Activated CD4-positive, alpha-beta T cell treated with anti-CD3 and anti-CD28 coated beads for 4 hours (primary cell): ENCODE results near the gene EPHA5.

Experiments
- DNase-seq, 2 donors: peaks; one replicate each; pipeline ENCODE4 v3.0.0-alpha.2; 2020

Gene EPHA5

DNA sequence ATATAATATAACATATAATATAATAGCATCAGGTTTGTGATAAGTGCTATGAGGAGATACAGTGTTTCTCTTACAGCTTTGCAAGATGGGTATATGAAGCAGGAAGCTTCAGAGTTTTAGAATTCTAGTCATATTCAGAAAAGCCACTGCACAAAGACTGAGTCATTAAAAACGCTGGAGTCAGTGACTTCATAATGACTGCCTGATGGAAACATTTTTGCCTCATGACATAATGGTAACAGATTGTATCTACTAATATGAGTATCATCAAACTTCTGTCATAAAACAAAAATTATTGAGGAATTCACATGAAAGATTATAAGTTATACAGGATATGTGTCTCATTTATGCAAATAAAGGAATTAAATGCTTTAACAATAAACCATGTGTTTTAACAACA is 46.8 kb downstream of the EPHA5 start:
- no peak for DNase-seq

DNA sequence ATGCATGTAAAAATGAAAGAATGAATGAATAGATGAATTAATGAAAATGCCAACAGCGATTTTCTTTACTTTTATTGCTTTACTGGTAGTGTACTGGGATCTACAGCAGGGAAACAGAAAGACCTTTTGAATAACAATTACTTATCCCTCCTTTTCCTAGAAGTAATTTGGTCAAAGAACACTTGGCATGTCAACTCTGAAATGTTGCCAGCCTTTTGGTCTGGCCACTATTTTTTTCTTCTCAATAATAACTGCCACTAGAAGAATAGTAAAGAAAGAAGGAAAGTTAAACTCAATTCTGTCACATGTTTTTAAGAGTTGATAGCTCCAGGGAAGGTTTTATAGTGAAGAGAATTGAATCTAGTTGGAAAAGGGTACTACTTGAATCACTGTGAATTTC is 52.9 kb downstream of the EPHA5 start:
- no peak for DNase-seq

DNA sequence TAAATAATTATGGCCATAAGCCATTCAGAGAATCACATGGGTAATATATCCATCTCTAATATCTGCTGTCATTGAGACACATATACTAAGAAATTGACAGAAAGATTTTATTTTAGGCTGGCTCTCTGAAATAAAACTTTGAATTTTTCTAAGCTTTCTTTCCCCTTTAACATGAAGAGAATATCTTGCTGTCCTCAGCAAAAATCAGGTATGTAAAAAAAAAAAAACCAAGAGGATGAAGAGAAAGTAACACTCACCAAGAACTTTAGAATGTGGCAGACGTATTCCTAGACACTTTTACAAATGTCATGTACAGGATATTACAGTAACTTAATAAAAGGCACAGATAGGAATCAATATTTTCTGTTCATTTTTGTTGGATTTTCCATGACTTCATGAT is 65.8 kb downstream of the EPHA5 start:
- no peak for DNase-seq

DNA sequence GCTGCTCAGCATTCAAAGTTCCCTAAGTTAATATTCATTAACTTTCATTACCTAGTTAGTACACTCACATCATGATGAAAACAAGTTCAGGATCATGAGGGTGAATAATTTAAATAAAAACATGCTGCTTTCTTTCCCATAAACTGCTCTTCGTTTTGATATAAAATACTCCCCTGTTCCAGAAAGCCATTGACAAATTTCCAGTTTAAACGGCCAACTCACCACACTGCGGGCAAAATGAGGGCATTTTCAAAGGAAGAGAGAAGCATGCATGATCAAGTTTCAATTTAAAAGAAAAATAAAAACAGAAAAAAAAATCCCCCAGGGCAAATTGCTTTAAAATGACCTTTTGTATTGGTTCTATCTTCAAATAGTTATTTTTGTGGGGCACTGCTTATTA is 69.6 kb downstream of the EPHA5 start:
- no peak for DNase-seq

DNA sequence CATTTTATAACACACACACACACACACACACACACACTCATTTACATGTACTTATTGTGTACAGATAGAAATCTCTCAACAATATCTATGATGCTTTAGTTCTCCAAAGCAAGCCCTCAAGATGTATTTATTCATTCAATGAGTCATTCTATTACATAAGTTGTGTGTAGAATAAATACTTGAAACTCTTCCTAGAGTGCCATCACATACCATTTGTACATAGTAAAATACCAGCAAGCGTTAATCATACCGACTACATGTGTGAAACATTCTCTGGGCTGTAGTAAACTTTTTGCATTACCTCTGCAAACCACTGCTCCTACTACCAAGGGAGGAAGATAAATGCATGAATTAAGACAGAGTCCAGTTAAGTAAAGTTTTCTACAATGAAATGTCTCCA is 70.9 kb downstream of the EPHA5 start:
- DNase-seq, result no peak

DNA sequence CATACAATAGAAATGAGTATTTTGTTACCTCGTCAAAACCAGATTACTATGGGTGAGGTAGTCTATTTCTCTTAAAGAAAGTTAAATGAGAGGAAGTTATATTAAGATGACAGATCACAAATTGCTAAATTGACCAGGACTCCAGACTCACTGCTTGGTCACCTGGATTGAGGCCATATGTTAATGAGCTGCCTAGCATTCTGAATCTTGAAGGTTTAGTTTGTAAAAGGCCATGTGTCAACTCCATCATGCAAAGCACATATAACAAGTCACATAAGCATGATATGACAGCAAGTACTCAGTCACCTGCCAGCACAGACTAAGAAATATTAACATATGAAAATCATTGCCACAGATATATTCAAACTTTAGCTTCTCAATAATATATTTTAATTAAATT is 72.6 kb downstream of the EPHA5 start:
- no peak for DNase-seq

DNA sequence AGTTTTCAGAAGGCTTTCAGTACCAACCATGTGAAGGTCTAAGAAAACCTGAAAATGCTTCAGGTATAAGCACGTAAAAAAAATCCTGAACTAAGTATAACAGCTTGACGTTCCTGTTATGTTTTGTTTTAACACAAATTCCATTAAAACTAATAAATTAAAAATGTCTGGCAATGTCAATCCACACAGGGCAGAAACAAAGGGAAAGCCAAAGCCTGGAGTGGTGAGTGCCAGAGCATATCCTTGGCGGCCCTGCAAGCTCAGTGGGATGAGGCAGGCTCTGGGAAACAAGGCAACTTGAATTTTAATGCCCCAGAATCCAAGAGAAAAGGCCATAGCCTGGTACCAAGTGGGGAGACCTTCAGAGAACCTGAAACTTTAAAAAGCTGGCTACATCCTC is 78.2 kb downstream of the EPHA5 start:
- DNase-seq, result no peak

DNA sequence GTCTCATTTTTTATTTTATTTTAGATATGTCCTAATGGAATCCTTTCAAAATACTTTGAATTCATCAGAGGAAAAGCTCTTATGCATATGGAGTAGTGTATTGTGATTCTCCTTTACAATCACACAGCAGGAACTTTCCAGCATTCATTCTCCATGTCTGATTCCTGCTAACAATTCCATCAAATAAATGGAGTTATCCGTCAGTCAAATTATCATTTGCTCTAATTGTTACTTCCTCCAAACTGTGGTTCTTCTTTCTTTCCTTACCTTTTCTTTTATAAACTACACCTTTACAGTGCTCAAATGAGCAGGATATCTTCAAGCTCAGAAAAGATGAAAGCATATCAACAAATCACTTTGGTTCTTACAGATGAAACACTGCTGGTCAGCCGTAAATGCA is 80.4 kb downstream of the EPHA5 start:
- DNase-seq, result no peak

DNA sequence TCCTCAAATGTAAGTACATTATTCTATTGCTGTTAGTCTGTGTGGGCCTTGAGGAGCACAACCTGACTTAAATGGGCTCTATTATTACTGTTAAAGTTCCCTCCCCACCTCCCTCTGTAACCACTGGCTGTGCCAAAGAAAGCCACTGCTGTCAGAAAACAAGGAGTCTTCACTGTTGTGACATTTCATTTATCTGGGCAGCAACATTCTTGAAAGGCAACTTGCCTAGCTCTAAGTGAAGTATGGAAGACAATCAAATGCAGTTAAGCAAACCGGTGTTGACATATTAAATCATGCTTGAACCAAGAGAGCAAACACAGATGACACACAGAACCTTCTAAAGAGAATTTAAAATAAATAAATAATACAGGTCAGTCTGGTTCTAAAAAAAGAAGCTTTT is 81.0 kb downstream of the EPHA5 start:
- no peak for DNase-seq

DNA sequence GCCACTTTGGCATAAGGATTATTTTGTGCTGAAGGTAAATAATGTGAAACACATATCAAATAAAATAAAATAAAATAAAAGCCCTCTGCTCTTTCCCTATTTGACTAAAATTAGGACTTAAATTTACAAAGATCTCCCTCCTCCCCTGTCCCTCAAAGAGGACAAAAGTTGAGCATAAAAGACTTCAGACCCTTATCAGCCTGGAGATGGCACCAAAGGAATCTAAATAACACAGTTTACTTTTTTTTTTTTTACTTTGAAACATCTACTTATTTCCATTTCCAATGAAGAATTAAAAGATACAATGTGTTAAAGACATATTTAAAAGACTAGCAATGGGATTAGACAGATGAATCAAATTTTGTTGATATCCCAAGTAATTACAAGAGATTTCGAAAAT is 89.7 kb downstream of the EPHA5 start:
- DNase-seq, result no peak

DNA sequence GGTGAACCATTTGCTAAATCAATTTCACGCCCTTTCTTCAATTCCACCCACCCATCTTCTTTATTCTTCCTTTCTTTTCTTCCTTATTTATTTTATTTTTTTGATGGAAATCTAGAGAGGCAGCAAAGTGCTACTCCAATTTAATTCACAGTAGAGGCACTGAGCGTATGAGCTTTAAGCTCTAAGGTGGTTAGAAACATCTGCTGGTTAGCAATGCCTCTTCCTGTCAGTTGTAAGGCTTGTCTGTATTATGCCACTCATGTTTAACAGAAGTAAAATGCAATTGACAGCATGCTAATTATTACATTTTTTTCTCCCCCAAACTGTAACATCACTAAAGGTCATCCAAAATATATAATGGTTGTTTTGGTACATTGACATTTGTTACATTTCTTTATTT is 103.8 kb downstream of the EPHA5 start:
- no peak for DNase-seq

DNA sequence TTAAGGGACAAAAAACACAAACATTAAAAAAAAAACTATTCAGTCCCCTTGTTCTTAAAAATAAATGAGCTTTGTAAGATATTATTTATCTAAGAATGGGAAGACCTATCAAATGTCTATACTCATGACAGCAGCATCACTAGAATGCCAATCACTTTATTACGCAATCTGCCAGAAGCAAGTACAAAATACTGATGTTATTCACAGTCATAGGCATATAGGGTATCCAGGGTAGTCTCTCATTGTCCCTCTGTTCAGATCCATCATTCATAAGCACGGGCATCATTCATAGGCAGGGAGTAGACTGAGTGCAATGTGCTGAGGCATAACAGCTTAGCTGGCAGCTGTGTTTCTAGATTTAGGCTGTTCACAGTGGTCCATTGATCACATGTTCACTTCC is 109.1 kb downstream of the EPHA5 start:
- no peak for DNase-seq

DNA sequence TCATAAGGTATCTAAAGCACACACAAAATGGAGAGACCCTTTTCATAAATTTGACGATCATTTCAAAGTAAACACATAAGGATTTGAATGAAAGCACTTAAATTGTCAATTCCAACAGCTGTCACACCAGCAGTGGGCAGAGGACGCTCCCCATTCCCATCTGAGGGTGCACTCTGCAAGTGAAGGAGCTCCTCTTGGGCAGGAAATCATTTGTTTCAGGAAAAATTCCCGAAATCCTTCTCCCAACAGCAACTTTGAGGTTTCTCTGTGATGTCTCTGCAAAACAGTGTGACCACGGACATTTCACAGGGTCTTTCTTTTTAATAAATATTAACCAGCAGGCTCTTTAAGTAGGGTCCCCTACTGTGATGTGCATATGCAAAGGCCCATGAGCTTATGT is 111.0 kb downstream of the EPHA5 start:
- DNase-seq, result no peak

DNA sequence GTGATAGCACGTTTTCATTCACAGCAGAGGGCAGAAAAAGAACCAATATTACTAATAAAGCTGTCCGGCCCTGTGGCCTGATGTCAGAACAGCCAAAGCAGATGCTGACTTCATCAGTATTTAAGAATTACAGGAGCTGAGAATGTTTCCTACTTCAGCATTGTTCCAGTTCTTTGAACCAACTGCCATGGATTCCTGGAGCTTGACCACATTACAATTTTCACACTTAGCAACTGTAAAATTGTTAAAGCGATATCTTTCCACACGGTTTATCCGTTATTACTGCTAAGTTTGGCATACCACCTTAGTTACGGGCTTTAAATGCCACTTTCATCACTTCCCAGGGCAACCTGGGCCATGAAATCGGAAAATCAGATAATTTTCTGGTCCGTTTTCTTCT is 118.2 kb downstream of the EPHA5 start:
- DNase-seq, result no peak

DNA sequence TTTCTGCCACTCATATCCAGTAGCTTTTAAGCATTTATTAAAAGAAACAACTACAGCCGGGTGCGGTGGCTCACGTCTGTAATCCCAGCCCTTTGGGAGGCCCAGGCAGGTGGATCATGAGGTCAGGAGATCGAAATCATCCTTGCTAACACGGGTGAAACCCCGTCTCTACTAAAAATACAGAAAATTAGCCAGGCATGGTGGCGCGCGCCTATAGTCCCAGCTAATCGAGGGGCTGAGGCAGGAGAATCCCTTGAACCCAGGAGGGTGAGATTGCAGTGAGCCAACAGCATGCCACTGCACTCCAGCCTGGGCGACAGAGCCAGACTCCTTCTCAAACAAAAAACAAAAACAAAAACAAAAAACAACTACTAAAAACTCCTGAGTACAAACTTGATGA is 119.8 kb downstream of the EPHA5 start:
- DNase-seq, result no peak

DNA sequence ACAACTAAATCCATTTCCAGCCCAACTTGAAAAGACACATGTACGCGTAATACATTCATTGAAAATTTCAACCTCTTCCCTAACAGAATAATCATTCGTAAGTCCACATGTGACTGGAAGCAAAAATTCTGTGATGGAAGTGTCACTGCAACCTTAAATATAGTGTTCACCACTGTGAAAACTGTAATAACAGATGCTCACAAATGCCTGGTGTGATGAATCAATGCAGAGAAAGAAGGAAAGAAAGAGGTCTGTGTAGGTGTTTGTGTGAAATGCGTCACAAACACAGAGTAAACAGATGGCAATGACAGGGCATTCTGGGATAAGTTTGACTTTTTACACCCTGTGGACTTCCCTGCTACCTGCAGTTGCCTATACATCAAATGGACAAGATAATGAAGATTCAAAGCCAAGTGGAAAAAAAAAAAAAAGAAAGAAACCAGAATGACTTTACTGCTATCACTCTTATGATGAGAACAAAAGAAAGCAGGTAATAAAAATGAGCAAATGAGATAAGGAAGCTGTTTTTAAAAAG is 123.3 kb downstream of the EPHA5 start:
- DNase-seq, result no peak

DNA sequence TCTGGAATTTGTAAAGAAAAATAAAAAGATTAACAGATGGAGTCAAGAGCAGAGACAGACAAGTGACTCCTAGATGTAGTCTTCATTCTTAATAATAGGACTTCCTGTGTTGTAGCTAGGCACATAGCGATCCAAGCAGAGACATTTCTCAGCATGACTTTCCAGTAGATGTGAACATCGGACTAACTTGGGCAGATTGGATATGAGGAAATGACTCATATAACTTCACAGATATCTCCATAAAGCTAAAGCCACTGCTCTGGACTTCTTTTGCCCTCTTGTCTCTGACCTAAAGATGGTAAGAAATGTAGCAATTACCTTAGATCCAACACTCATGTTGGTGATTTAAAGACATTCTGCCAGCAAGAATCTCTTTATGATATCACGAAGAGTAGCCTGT is 131.7 kb downstream of the EPHA5 start:
- no peak for DNase-seq

DNA sequence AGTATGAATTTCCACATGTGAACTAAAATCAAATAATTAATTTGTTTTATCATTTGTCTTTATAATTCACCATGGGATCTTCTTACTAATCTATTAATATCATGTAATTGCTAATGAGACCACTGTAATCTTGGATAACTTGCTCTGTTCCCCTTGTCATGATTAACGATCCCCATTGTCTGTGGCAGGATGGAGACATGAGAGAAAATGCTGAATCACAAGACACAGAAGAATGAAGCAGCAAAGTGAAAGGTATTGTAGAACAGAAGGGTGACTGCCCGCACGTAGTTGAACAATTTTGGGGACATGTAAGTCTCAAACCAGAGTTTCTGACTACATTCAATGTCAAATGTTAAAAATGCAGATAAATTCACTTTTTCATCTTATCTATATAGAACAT is 135.2 kb downstream of the EPHA5 start:
- DNase-seq, result no peak

DNA sequence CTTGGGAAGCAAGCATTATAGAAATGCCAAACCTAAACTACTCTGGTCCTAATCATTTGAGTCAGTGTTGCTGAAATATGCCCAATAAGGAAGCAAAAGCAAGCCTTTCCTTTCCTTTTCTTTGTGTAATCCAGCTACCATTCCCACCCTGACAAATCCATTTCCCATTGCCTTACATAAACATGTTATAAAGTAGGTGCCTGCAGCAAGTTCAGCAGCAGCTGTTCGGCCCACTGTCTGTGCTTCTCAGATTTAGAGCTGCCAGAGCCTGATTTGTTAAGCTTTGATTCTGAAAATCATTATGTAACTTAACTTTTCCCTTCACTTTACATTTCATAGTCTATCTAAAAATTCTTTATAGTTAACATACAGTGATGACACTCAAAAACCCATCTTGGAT is 148.6 kb downstream of the EPHA5 start:
- no peak for DNase-seq

DNA sequence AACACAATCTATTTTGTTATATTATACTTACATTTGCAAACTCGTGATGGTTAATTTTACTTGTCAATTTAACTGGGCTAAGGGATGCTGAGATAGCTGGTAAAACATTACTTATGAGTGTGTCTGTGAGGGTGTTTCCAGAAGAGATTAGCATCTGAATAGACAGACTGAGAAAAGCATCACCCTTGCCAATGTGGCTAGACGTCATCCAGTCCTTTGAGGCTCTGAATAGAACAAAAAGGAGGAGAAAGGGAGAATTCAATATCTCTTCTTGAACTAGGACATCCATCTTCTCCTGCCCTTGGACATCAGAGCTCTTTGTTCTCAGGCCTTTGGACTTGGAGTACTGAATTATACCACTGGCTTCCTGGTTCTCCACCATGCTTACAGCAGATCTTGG is 154.6 kb downstream of the EPHA5 start:
- no peak for DNase-seq

DNA sequence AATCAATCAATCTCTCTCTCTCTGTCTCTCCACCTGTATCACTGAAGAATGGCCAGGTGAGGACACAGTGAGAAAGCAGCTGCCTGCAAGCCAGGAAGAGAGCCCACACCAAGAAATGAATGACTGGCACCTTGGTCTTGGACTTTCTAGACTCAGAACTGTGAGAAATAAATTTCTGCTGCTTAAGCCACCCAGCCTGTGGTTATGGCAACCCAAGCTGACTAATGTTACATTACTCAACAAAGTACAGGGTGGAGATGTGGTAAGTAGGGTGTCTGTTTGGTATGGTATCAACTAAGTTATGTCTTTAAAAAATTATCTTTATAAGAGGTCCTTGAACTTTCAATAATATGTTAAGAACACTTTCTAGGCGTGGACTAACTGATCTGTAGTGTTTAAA is 159.3 kb downstream of the EPHA5 start:
- DNase-seq, result no peak

DNA sequence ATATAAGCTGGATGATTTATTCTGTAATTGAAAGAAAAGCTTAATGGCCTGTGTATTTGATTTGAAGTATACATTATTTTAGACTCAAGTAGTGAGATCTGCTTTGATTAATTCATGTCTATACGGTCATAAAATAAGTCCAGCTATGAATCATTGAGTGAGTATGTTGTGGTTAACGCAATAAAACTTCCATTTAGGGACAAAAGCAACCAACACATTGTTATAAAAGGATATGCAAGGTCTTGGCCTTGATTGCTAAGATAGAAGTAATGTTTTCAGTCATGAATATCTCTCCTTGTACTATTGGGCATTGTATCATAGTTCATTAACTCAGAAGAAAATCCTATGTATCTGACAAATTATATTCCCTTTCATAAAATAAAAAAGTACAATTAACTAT is 162.1 kb downstream of the EPHA5 start:
- no peak for DNase-seq

DNA sequence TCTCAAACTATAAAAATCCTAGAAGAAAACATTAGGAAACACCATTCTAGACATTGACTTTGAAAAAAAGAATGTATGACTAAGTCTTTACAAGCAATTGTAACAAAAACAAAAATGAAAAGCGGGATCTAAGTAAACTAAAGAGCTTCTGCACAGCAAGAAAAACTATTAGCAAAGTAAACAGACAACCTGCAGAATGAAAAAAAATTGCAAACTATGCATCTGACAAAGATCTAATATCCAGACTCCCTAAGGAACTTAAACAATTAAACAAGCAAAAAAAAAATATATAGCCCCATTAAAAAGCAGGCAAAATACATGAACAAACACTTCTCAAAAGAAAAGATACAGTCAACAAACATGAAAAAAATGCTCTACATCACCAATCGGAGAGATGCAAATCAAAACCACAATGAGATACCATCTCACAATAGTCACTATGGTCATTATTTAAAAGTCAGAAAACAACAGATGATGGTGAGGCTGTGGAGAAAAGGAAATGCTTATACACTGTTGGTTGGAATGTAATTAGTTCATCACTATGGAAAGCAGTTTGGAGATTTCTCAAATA is 168.1 kb downstream of the EPHA5 start:
- DNase-seq, result no peak

DNA sequence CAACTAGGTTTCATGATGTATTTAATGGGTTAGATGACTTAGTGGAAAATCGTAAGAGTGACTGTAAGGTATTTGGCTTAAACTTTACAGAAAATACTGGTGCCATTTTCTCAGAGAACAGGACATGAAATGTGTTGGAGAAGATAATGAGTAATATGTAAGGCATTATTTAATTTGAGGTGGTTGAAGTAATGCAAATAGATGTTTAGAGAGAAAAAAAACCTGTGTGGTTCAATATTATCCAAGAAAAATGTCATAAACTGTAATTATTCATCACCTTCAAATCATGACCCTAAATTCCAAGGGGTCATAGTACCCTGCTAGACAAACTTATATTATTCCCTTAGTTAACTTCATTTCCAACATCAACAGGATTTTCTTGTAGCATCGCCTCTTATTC is 171.7 kb downstream of the EPHA5 start:
- DNase-seq, result no peak

DNA sequence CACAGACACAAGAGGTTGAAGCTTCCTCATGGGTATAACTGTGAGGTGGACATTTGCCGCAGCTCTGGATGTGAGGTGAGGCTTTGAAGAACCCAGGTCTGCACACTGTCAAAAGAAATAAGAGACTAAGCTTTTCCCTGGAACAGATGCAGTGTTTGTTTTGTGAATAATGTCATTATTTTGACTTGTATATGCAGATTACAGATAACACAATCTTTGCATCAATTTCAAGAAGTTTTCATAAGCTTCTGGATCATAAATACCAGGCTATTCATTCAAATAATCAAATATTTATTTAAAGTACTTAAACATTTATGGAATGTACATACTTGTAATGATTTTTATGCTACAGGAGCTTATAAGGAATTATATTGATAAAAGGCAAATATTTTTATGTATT is 174.8 kb downstream of the EPHA5 start:
- DNase-seq, result no peak

DNA sequence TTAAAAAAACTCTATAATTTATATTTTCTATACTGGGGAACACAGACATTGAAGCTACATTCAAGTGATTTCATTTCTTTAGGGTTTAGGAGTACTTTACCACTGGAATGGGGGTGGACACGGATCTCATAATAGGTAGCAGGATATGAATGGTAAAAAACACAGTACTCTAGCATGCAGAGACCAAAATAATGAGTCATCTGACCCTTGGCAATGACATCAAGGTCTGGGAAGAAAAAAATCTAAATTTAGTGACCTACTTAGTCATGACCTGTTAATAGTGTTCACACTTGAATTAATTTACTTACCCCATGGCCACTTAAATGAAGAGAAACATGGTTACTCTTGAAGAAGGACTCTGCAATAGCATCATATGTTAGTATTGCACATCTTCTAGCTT is 187.9 kb downstream of the EPHA5 start:
- no peak for DNase-seq
